GM21381 (cell line): ENCODE data around the gene NEK8.
"Not testable (repeated sequence)": the region's sequence is repeated elsewhere in the genome, so short reads cannot be mapped to it uniquely, and the experiment has no call there.

Source experiments
- ATAC-seq: cut with Tn5 transposase; IDR thresholded peaks from one replicate; pipeline ENCODE4 v1.9.1; 2021; ENCODE audit warnings: mild to moderate bottlenecking, moderate library complexity; ENCODE audit not compliant: unreplicated experiment

The NEK8 gene

GRCh38 chr17:28725166-28725659, 3.4 kb upstream of the NEK8 start:
- no peak for ATAC-seq

GRCh38 chr17:28725660-28726225, 2.8 kb upstream of the NEK8 start:
- peak; percentile 5 for ATAC-seq

- ATAC-seq, result peak; percentile 7
These were observed 2.4 kb upstream of the NEK8 start, which contains the start of gene TLCD1 for GRCh38 chr17:28726226-28726626. TSS of gene TLCD1 (minus strand) at chr17:28726233. CDS start at chr17:28726097, 136 bp downstream.

GRCh38 chr17:28726627-28727491, 1.7 kb upstream of the NEK8 start:
- ATAC-seq, result peak; percentile 38

GRCh38 chr17:28729950-28730330, 1.4 kb downstream of the NEK8 start:
- ATAC-seq, result no peak

- no peak for ATAC-seq
These were observed 4.8 kb downstream of the NEK8 start for GRCh38 chr17:28733346-28733745.

GRCh38 chr17:28734712-28735241, 6.2 kb downstream of the NEK8 start:
- no peak for ATAC-seq

- ATAC-seq, result no peak
These were observed 6.7 kb downstream of the NEK8 start for GRCh38 chr17:28735242-28735722.

GRCh38 chr17:28735913-28736769, 7.6 kb downstream of the NEK8 start:
- not testable (repeated sequence) for ATAC-seq

GRCh38 chr17:28737316-28737715, 8.7 kb downstream of the NEK8 start:
- no peak for ATAC-seq

- peak; percentile 61 for ATAC-seq
These were observed 9.4 kb downstream of the NEK8 start for GRCh38 chr17:28737770-28738679.

- peak; percentile 28 for ATAC-seq
These were observed 10.2 kb downstream of the NEK8 start for GRCh38 chr17:28738680-28739384.

- ATAC-seq, result no peak
These were observed 12.1 kb downstream of the NEK8 start for GRCh38 chr17:28740406-28741357.

GRCh38 chr17:28741358-28742349, 13.1 kb downstream of the NEK8 start:
- ATAC-seq, result no peak

GRCh38 chr17:28743243-28744103, 14.9 kb downstream of the NEK8 start, which contains the start of gene TRAF4:
TSS of gene TRAF4 (plus strand) at chr17:28744011. CDS start at chr17:28744113, 102 bp downstream.
- ATAC-seq, result peak; percentile 69
